Coronary artery (tissue), 2 donors: ENCODE data around the gene SLC9A4.

ENCODE experiments used
- DNase-seq: peaks from one replicate; pipeline ENCODE4 v3.0.0-alpha.2; 2017; ENCODE audit warnings: low spot score
- H3K27ac ChIP-seq, 2 donors: fragments of 200-600 bp; sonication (generic); one replicate each; pipeline ENCODE4 v1.5.1; 2016 to 2019
- H3K4me3 ChIP-seq: fragments of 200-600 bp; sonication (generic); 2 replicates; pipeline ENCODE4 v1.5.1; 2016; ENCODE audit warnings: mild to moderate bottlenecking, moderate library complexity
- CTCF ChIP-seq: fragments of 200-600 bp; sonication (generic); IDR thresholded peaks from one replicate; pipeline ENCODE4 v1.5.1; 2019; ENCODE audit warnings: antibody characterized with exemption

SLC9A4 gene

GRCh38 chr2:102473020-102473419 is at the start of gene SLC9A4:
TSS of gene SLC9A4 (plus strand) at chr2:102473226. CDS start at chr2:102473760, 534 bp downstream.
- Histone ChIP-seq H3K4me3 (no peak within 1 kb of the TSS), H3K27ac (no peak within 1 kb of the TSS)
- no peak for DNase-seq
- TF ChIP-seq CTCF = peak; percentile 61

GRCh38 chr2:102423368-102423767 is 49.7 kb upstream of the SLC9A4 start:
- DNase-seq = no peak
- Histone ChIP-seq H3K4me3 (no peak overlapping the region), H3K27ac (no peak overlapping the region)
- TF ChIP-seq CTCF = no peak

- no peak overlapping the region for H3K4me3 ChIP-seq
- no peak for DNase-seq
- H3K27ac ChIP-seq = no peak overlapping the region
- no peak for TF ChIP-seq CTCF
These were observed 48.3 kb upstream of the SLC9A4 start for GRCh38 chr2:102424754-102425153.

- no peak overlapping the region for H3K27ac ChIP-seq
- no peak for TF ChIP-seq CTCF
- H3K4me3 ChIP-seq = no peak overlapping the region
- no peak for DNase-seq
These were observed 47.4 kb upstream of the SLC9A4 start for GRCh38 chr2:102425441-102426132.

GRCh38 chr2:102427249-102427648 is 45.8 kb upstream of the SLC9A4 start:
- Histone ChIP-seq H3K4me3 (no peak overlapping the region), H3K27ac (no peak overlapping the region)
- TF ChIP-seq CTCF = no peak
- no peak for DNase-seq

- TF ChIP-seq CTCF = no peak
- no peak for DNase-seq
- H3K4me3 ChIP-seq = no peak overlapping the region
- no peak overlapping the region for H3K27ac ChIP-seq
These were observed 44.5 kb upstream of the SLC9A4 start for GRCh38 chr2:102428573-102428972.

- no peak for DNase-seq
- TF ChIP-seq CTCF = no peak
- Histone ChIP-seq H3K27ac (no peak overlapping the region), H3K4me3 (no peak overlapping the region)
These were observed 40.6 kb upstream of the SLC9A4 start for GRCh38 chr2:102432386-102432785.
